NCI-H82 treated with DMSO at 0.1 percent for 48 hours (cell line): ENCODE measurements around the gene NUP214.
"Not testable (repeated sequence)": the region's sequence is repeated elsewhere in the genome, so short reads cannot be mapped to it uniquely, and the experiment has no call there.

Source experiments
- DNase-seq: peaks from one replicate; lab custom pipeline; 2025; ENCODE audit not compliant: unreplicated experiment; lab: John Stamatoyannopoulos, UW

Gene NUP214

GRCh38 chr9:131258186-131258585 is 132.8 kb downstream of the NUP214 start:
- DNase-seq = no peak

- DNase-seq = no peak
These were observed 133.5 kb downstream of the NUP214 start for GRCh38 chr9:131258698-131259431.

- no peak for DNase-seq
These were observed 134.1 kb downstream of the NUP214 start for GRCh38 chr9:131259432-131259898.

GRCh38 chr9:131259916-131260597 is 134.7 kb downstream of the NUP214 start:
- DNase-seq = no peak

GRCh38 chr9:131260751-131261452 is 135.5 kb downstream of the NUP214 start:
- DNase-seq = no peak

- DNase-seq = no peak
These were observed 137.1 kb downstream of the NUP214 start for GRCh38 chr9:131262327-131263032.

GRCh38 chr9:131263033-131263343 is 137.6 kb downstream of the NUP214 start:
- not testable (repeated sequence) for DNase-seq

- DNase-seq = no peak
These were observed 138.3 kb downstream of the NUP214 start for GRCh38 chr9:131263701-131264100.

- no peak for DNase-seq
These were observed 138.8 kb downstream of the NUP214 start for GRCh38 chr9:131264231-131264630.

- DNase-seq = no peak
These were observed 141.2 kb downstream of the NUP214 start for GRCh38 chr9:131266266-131267229.

GRCh38 chr9:131270171-131271015 is 145.0 kb downstream of the NUP214 start:
- no peak for DNase-seq

- DNase-seq = not testable (repeated sequence)
These were observed 145.6 kb downstream of the NUP214 start for GRCh38 chr9:131271016-131271273.

- DNase-seq = no peak
These were observed 146.1 kb downstream of the NUP214 start for GRCh38 chr9:131271506-131271931.

GRCh38 chr9:131272212-131272611 is 146.8 kb downstream of the NUP214 start:
- DNase-seq = no peak

GRCh38 chr9:131273146-131273855 is 147.9 kb downstream of the NUP214 start:
- DNase-seq = no peak

- DNase-seq = no peak
These were observed 148.7 kb downstream of the NUP214 start for GRCh38 chr9:131273856-131274673.

- DNase-seq = no peak
These were observed 149.4 kb downstream of the NUP214 start for GRCh38 chr9:131274674-131275331.
